SHP77 (cell line): ENCODE data around the gene AGMO.

Source experiments
- DNase-seq, 2 experiments: peaks; one replicate each; lab custom pipeline; 2025; lab: John Stamatoyannopoulos, UW

The AGMO gene

GRCh38 chr7:15397922-15398760 lies 163.7 kb downstream of the AGMO start:
- no peak for DNase-seq

- no peak for DNase-seq
Observed at GRCh38 chr7:15397159-15397550, 164.7 kb downstream of the AGMO start.

GRCh38 chr7:15396210-15397158 lies 165.3 kb downstream of the AGMO start:
- DNase-seq = no peak

- DNase-seq = no peak
Observed at GRCh38 chr7:15389073-15389472, 172.7 kb downstream of the AGMO start.

GRCh38 chr7:15378494-15379145 lies 183.2 kb downstream of the AGMO start:
- DNase-seq = no peak

GRCh38 chr7:15376600-15376999 lies 185.2 kb downstream of the AGMO start:
- DNase-seq = no peak

GRCh38 chr7:15370441-15370840 lies 191.4 kb downstream of the AGMO start:
- no peak for DNase-seq

GRCh38 chr7:15368653-15369052 lies 193.2 kb downstream of the AGMO start:
- no peak for DNase-seq

- DNase-seq = no peak
Observed at GRCh38 chr7:15367897-15368296, 193.9 kb downstream of the AGMO start.

GRCh38 chr7:15358112-15358511 lies 203.7 kb downstream of the AGMO start:
- DNase-seq = no peak

GRCh38 chr7:15352421-15353206 lies 209.2 kb downstream of the AGMO start:
- DNase-seq = no peak

- no peak for DNase-seq
Observed at GRCh38 chr7:15345216-15345615, 216.6 kb downstream of the AGMO start.

GRCh38 chr7:15341817-15342216 lies 220.0 kb downstream of the AGMO start:
- DNase-seq = no peak

- DNase-seq = no peak
Observed at GRCh38 chr7:15336146-15336545, 225.7 kb downstream of the AGMO start.

GRCh38 chr7:15335390-15335789 lies 226.4 kb downstream of the AGMO start:
- no peak for DNase-seq

- peak; percentile 54 to 68 for DNase-seq
Observed at GRCh38 chr7:15334536-15335263, 227.1 kb downstream of the AGMO start.

- DNase-seq = no peak
Observed at GRCh38 chr7:15332956-15333355, 228.9 kb downstream of the AGMO start.

- no peak for DNase-seq
Observed at GRCh38 chr7:15330943-15331342, 230.9 kb downstream of the AGMO start.

GRCh38 chr7:15327001-15327400 lies 234.8 kb downstream of the AGMO start:
- no peak for DNase-seq

GRCh38 chr7:15326044-15326644 lies 235.7 kb downstream of the AGMO start:
- peak; percentile 42 to 52 for DNase-seq
